Adrenal gland (tissue), 12 donors: ENCODE data around the gene MLNR. TPM values are rescaled to one million over a fixed set of nuclear protein-coding genes. Genes with fewer than 3 reads are reported as not detected.
A peak's percentile ranks its signal among the peaks of the same experiment; 100 is the strongest.

Source experiments
- DNase-seq, 7 donors: peaks; one replicate each; pipeline ENCODE4 v3.0.0-alpha.2; 2019 to 2020
- H3K27ac ChIP-seq, 5 donors: fragments of 200-600 bp; sonication (generic) in 4 of 5; 1 replicate in 3 of 5; 2 replicates in 2 of 5; pipeline versions ENCODE4 v1.5.1 to v1.8.0; 2016 to 2020; ENCODE audit warnings: mild to moderate bottlenecking in 1 of 5
- H3K27me3 ChIP-seq: fragments of 200-600 bp; 2 replicates; pipeline ENCODE4 v1.8.0; 2021
- H3K36me3 ChIP-seq, 2 donors: fragments of 200-600 bp; replicated peaks in 1 of 2; 1 replicate in 1 of 2; 2 replicates in 1 of 2; pipeline versions ENCODE4 v1.5.1 to v1.8.0; 2018 to 2022
- H3K4me1 ChIP-seq, 2 donors: fragments of 200-600 bp; replicated peaks in 1 of 2; 1 replicate in 1 of 2; 2 replicates in 1 of 2; pipeline versions ENCODE4 v1.5.1 to v1.8.0; 2018 to 2021
- H3K4me3 ChIP-seq, 4 donors: fragments of 200-600 bp; sonication (generic) in 3 of 4; one replicate each; pipeline ENCODE4 v1.5.1; 2016 to 2018
- H3K9me3 ChIP-seq, 3 donors: fragments of 200-600 bp; sonication (generic) in 1 of 3; replicated peaks in 1 of 3; 1 replicate in 2 of 3; 2 replicates in 1 of 3; pipeline versions ENCODE4 v1.5.1 to v1.8.0; 2016 to 2021
- CTCF ChIP-seq, 6 experiments: fragments of 450-650 bp in 4 of 6; fragments of 200-600 bp in 2 of 6; sonication (generic) in 1 of 6; IDR thresholded peaks; 1 replicate in 5 of 6; 2 replicates in 1 of 6; pipeline versions ENCODE4 v1.5.1 to v1.8.0; 2016 to 2021; ENCODE audit warnings: antibody characterized with exemption in 6 of 6, mild to moderate bottlenecking in 2 of 6, moderate library complexity in 1 of 6
- POLR2A ChIP-seq, 2 donors: fragments of 450-650 bp; IDR thresholded peaks; one replicate each; pipeline ENCODE4 v1.6.1; 2017; ENCODE audit warnings: antibody characterized with exemption in 2 of 2, mild to moderate bottlenecking in 2 of 2, moderate library complexity in 1 of 2
- WGBS, 4 donors: extraction: QIAGEN DNeasy Blood & Tissue Kit in 2 of 4; methylation state at CpG; one replicate each; pipeline versions ENCODE4 v1.1.5 to v1.1.7; 2013 to 2017; 5-methylcytosine and 5-hydroxymethylcytosine counted together
- intact Hi-C, 2 donors: fragments of 100-400 bp; cut with DNase I; formaldehyde crosslinking; loops; one replicate each; pipeline versions ENCODE4 v1.14.1 to v1.15.0; 2022 to 2023
- polyA plus RNA-seq, 3 donors: library from polyadenylated mRNA; stranded (reverse); fragments of 200-250 nt in 2 of 3; fragments of 350-450 nt in 1 of 3; fragmentation: Illumina TruSeq in 1 of 3; extraction: RNeasy Lipid Tissue Mini Kit (QIAGEN cat#74804) in 1 of 3; gene quantifications; one replicate each; pipeline ENCODE4 v1.2.3, GENCODE V29; 2013 to 2014
- total RNA-seq, 9 donors: library from RNA; depleted of rRNA in 4 of 9; stranded (reverse); fragments of >200 nt in 4 of 9; fragments of 120-200 nt in 1 of 9; fragmentation: NEBNext Ultra II Directional in 1 of 9; extraction: Animal tissue kit (Norgen Biotek cat#: 25700) in 1 of 9; gene quantifications; one replicate each; pipeline versions ENCODE4 v1.1.0 to v1.2.4, GENCODE V29; 2013 to 2023
- donor health status: healthy with polysubstance abuse.
- donor health status: Bipolar disorder and iron deficiency.
- donor health status: DM: yes; HTN: yes; CAD: no.
- donor health status: DM: no; HTN: no; CAD: no.
- donor health status: DM: no; HTN: no; CAD: no.
- donor health status: DM: yes; HTN: yes; CAD: no.

Gene MLNR
- total and polyA plus RNA-seq, 12 donors = not detected

DNA sequence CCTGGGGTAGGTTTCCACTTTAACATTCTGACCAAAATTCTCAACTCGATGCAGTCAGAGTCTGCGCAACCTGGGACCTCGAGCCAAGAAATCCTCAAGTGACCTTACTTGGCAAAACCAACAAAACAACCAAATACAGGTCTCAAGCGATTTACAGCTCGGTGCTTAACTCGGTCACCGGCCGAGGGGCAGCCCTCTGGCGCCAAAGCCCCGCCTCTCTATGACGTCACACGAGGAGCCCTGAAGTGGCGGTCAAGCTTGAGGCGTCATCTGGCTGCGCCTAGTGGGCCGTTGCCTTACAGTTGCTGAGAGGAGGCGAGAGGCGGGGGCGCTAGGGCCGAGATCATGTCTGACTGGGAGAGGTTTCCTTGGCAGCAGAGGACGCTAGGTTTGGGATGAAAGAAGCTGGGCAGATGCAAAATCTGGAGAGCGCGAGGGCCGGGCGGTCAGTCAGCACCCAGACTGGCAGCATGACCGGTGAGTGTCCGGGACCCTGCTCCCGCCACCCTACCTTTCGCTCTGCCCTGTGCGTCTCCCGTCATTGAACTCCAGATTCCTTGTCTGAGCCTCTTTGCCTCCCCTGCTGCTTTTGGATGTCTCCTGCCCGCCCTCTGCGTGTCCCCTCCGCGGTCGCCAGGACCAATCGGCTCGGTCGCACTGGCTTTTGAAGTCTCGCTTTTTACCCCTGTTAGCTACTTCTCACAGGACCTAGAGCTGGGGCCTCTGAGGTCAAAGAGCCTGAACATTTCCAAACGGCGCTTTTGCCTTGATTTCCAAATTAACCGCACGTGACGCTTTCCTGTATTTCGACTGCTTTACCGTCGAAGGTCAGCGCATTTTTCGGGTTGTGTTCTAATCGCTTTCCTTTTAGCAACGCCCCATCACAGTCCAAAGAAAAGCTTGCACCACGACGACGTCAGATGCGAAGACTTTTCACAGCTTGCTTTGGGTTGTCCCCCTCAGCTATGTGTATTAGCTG lies 27.8 kb downstream of the MLNR start, which contains the start of gene CDADC1:
Gene CDADC1, plus strand, starts transcription at position 283 of the 979 bp plus-strand sequence. Its CDS starts 113 bp downstream, at position 396.
- H3K36me3 ChIP-seq = no peaks in the 10 kb centered on the region
- TF ChIP-seq CTCF (IDR thresholded peaks at IDR 0.05) = peak in 1 of 6 experiments; percentile 1
- peak; percentile 83 to 94 for TF ChIP-seq POLR2A (IDR thresholded peaks at IDR 0.05)
- peaks cover 10 to 21% of the 10 kb centered on the region in 2 donors for H3K4me1 ChIP-seq
- intact Hi-C loops = no loop called here
- H3K27me3 ChIP-seq = no peaks in the 10 kb centered on the region
- peak; percentile 98 to 99 (median 99) for DNase-seq
- WGBS, 4 donors = 0 to 1% (median 1%) methylated on average over 43 to 56 of the region's 56 CpGs
- H3K9me3 ChIP-seq = no peaks in the 10 kb centered on the region
- H3K27ac ChIP-seq = peak within 1 kb of the TSS; percentile 80 to 99 (median 96)
- H3K4me3 ChIP-seq = peak within 1 kb of the TSS; percentile 76 to 94 (median 93)

- TF ChIP-seq POLR2A (IDR thresholded peaks at IDR 0.05) (peak in 1 of 2 donors; percentile 46), CTCF (IDR thresholded peaks at IDR 0.05) (no peak)
- WGBS, 4 donors = 1 to 3% (median 3%) methylated on average over 6 of the region's 6 CpGs
Observed at GRCh38 chr13:49248622-49249002, 28.5 kb downstream of the MLNR start.

GRCh38 chr13:49251326-49251725 lies 31.2 kb downstream of the MLNR start:
- intact Hi-C loops = no loop called here
- H3K36me3 ChIP-seq = peaks cover 0 to 9% of the 10 kb centered on the region in 2 donors
- 72 to 78% (median 75%) methylated on average over 5 of the region's 5 CpGs for WGBS, 4 donors
- no peak overlapping the region for H3K27ac ChIP-seq
- no peak for DNase-seq
- TF ChIP-seq CTCF (IDR thresholded peaks at IDR 0.05) (no peak), POLR2A (IDR thresholded peaks at IDR 0.05) (no peak)
- no peaks in the 10 kb centered on the region for H3K9me3 ChIP-seq
- H3K4me3 ChIP-seq = no peak overlapping the region
- no peaks in the 10 kb centered on the region for H3K27me3 ChIP-seq
- peaks cover 10 to 21% of the 10 kb centered on the region in 2 donors for H3K4me1 ChIP-seq

More at GRCh38 chr13:49248622-49249002, 28.5 kb downstream of the MLNR start:
- Histone ChIP-seq H3K27ac (peak overlapping the region; percentile 80 to 99 (median 96)), H3K4me3 (peak overlapping the region; percentile 76 to 94 (median 93)), H3K27me3 (no peaks in the 10 kb centered on the region), H3K36me3 (no peaks in the 10 kb centered on the region), H3K4me1 (peaks cover 10 to 21% of the 10 kb centered on the region in 2 donors), H3K9me3 (no peaks in the 10 kb centered on the region)
- peak in 1 of 7 donors; percentile 32 for DNase-seq
- intact Hi-C loops = no loop called here

DNA sequence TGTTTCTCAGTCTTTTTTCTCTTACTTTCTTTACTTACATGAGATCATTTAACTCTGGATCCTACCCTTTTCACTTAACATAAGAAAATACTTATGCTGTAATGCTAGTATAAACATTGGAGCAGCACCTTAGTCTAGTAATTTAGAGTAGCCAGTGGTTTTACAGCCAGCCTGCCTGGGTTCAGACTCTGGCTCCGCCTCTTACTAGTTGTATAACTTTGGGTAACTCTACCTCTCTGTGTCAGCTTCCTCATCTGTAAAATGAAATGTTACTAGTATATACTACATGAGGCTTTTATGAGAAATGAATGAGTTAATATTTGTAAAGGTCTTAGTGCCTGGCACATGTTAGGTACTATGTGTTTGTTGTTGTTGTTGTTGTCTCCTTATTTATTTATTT lies 33.2 kb downstream of the MLNR start:
- no peak for DNase-seq
- no peaks in the 10 kb centered on the region for H3K9me3 ChIP-seq
- no peak overlapping the region for H3K27ac ChIP-seq
- 86 to 98% (median 95%) methylated on average over 1 of the region's 1 CpG for WGBS, 4 donors
- no peak overlapping the region for H3K4me3 ChIP-seq
- H3K36me3 ChIP-seq = peaks cover 0 to 13% of the 10 kb centered on the region in 2 donors
- H3K27me3 ChIP-seq = no peaks in the 10 kb centered on the region
- intact Hi-C loops = no loop called here
- no peak for TF ChIP-seq CTCF (IDR thresholded peaks at IDR 0.05)
- TF ChIP-seq POLR2A (IDR thresholded peaks at IDR 0.05) = no peak
- peaks cover 5 to 14% of the 10 kb centered on the region in 2 donors for H3K4me1 ChIP-seq
